GM20000 (cell line): ENCODE data around the gene PDC.
"Not testable (repeated sequence)": the region's sequence is repeated elsewhere in the genome, so short reads cannot be mapped to it uniquely, and the experiment has no call there.

Experiments
- DNase-seq: peaks from one replicate; pipeline ENCODE4 v3.0.0; 2012; ENCODE audit warnings: low spot score
- CTCF ChIP-seq: IDR thresholded peaks from 2 replicates; pipeline ENCODE4 v1.5.1; 2012; ENCODE audit warnings: mild to moderate bottlenecking, control low read depth; ENCODE audit errors: extremely low read depth, missing control alignments

PDC gene

GRCh38 chr1:186465946-186466345 is 5.0 kb upstream of the PDC start:
- TF ChIP-seq CTCF, result no peak

DNA sequence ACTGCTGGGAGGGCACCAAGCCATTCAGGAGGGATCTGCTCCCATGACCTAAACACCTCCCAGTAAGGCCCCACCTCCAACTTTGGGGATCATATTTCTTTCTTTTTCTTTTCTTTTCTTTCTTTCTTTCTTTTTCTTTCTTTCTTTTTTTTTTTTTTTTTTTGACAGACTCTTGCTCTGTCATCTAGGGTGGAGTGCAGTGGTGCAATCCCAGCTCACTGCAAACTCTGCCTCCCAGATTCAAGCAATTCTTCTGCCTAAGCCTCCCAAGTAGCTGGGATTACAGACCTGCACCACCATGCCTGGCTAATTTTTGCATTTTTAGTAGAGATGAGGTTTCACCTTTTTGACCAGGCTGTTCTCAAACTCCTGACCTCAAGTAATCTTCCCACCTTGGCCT is 4.6 kb upstream of the PDC start:
- DNase-seq, result not testable (repeated sequence)

More at GRCh38 chr1:186465946-186466345, 5.0 kb upstream of the PDC start:
- no peak for DNase-seq

- no peak for DNase-seq
- TF ChIP-seq CTCF, result no peak
These were observed 3.0 kb upstream of the PDC start for GRCh38 chr1:186463926-186464325.

- TF ChIP-seq CTCF, result no peak
- no peak for DNase-seq
These were observed 2.6 kb upstream of the PDC start for GRCh38 chr1:186463511-186463910.

DNA sequence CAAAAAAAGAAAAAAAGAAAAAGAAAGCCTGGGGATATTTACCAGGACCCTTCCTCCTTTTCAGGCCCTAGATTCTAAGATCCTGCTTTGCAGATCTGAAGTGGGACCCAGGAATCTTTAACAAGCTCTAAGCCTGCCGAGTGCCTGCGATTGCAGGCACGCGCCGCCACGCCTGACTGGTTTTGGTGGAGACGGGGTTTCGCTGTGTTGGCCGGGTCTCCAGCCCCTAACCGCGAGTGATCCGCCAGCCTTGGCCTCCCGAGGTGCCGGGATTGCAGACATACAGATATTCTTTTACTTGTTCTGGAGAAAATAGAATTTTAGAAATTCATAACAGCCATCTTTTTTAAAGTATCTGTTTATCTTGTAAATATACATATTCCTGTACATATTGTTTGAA is 1.8 kb downstream of the PDC start:
- not testable (repeated sequence) for DNase-seq

GRCh38 chr1:186456729-186457255 is 4.1 kb downstream of the PDC start:
- peak; percentile 9 for DNase-seq
- TF ChIP-seq CTCF, result no peak

- DNase-seq, result no peak
- TF ChIP-seq CTCF, result no peak
These were observed 5.9 kb downstream of the PDC start for GRCh38 chr1:186454981-186455380.

GRCh38 chr1:186446152-186446551 is 14.8 kb downstream of the PDC start:
- TF ChIP-seq CTCF, result no peak
- DNase-seq, result no peak

DNA sequence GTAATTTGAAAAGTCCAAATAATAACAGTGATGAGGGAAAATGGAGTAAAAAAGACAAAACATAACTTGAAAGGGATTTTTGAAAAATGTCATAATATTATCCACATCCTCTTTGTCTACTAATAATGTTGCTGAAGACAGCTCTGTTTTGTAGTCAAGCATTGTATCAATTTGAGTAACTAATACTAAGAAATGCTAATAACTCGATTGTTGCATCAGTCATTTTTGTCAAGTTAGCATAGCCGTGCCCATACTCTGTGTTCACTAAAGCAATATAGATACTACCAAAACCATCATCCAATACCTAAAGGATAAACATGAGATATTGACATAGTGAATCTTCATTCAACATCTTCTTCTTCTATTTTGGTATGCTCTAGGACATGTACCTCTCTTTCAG is 17.3 kb downstream of the PDC start:
- DNase-seq, result no peak
- TF ChIP-seq CTCF, result no peak
